Measurements from ENCODE around the gene WWOX. TPM values are rescaled to one million over a fixed set of nuclear protein-coding genes. Genes with fewer than 3 reads are reported as not detected.

WWOX gene
- total and polyA plus RNA-seq, 2 of the 13 experiments (the other 11 are each of a cell fraction or from before 2014, with no cell fraction given), result 9.1 to 37.4 TPM

- 97% methylated on average over 8 of the region's 9 CpGs for WGBS (ENCODE audit: low lambda C conversion rate)
- POLR2A ChIA-PET, result no interaction called here
Observed at GRCh38 chr16:78348886-78349285, 249.4 kb downstream of the WWOX start.

More at GRCh38 chr16:78348886-78349285, 249.4 kb downstream of the WWOX start:
- CTCF ChIA-PET (ENCODE audit: low intra/inter-chr PET ratio, low total read pairs), result no interaction called here
- FAIRE-seq (no peak), DNase-seq (ENCODE audit: low spot score) (no peak), ATAC-seq (no peak)
- in situ Hi-C loops (cut with HindIII; ENCODE audit: extremely low pct_ligation_motif_present, low pct_unique_long_range_greater_than_20kb), result no loop called here
- Histone ChIP-seq H3K4me2 (ENCODE audit: low read depth, low read length) (no peak overlapping the region), H4K20me1 (ENCODE audit: insufficient read depth, low read length) (no peaks in the 10 kb centered on the region), H3K27ac (ENCODE audit: extremely low read length, insufficient read depth, low read length) (no peak overlapping the region), H3K9ac (ENCODE audit: insufficient read depth, low read depth, low read length) (no peak overlapping the region), H3K27me3 (ENCODE audit: control insufficient read depth in 1 of 2, insufficient read depth in 2 of 2, low read length in 2 of 2) (no peaks in the 10 kb centered on the region), H3K4me1 (ENCODE audit: insufficient read depth, low read length) (no peaks in the 10 kb centered on the region), H3K4me3 (replicated peaks in 1 of 3; ENCODE audit: insufficient read depth in 1 of 3, low read depth in 2 of 3, low read length in 3 of 3) (no peak overlapping the region), H2AFZ (ENCODE audit: low read length) (no peak overlapping the region), H3K79me2 (ENCODE audit: insufficient read depth, low read length) (no peaks in the 10 kb centered on the region), H3K36me3 (replicated peaks in 1 of 2; ENCODE audit: control insufficient read depth in 1 of 2, insufficient read depth in 2 of 2, low read length in 2 of 2) (no peaks in the 10 kb centered on the region), H3K9me3 (ENCODE audit: low read length) (no peaks in the 10 kb centered on the region)
- TF ChIP-seq RNF2 (conservative IDR thresholded peaks at IDR 0.05; ENCODE audit: low read depth) (no peak), MBD4 (IDR thresholded peaks at IDR 0.05; ENCODE audit: borderline replicate concordance, low read length) (no peak), ZNF354B (CRISPR knock-in tag; IDR thresholded peaks at IDR 0.05) (no peak), GPN1 (CRISPR knock-in tag; IDR thresholded peaks at IDR 0.05; ENCODE audit: borderline replicate concordance) (no peak), HDAC2 (CRISPR knock-in tag; IDR thresholded peaks at IDR 0.05) (no peak), ZNF225 (CRISPR knock-in tag; IDR thresholded peaks at IDR 0.05) (no peak), SP4 (CRISPR knock-in tag; IDR thresholded peaks at IDR 0.05) (no peak), NFKBIZ (CRISPR knock-in tag; IDR thresholded peaks at IDR 0.05) (no peak), RAD21 (CRISPR knock-in tag; IDR thresholded peaks at IDR 0.05) (no peak), FOXC1 (CRISPR knock-in tag; IDR thresholded peaks at IDR 0.05; ENCODE audit: borderline replicate concordance) (no peak), NR0B2 (CRISPR knock-in tag; IDR thresholded peaks at IDR 0.05) (no peak), ATF7 (IDR thresholded peaks at IDR 0.05) (no peak), ATF7 (CRISPR knock-in tag; IDR thresholded peaks at IDR 0.05) (no peak), ONECUT2 (CRISPR knock-in tag; IDR thresholded peaks at IDR 0.05) (no peak), CAMTA2 (CRISPR knock-in tag; IDR thresholded peaks at IDR 0.05; ENCODE audit: borderline replicate concordance) (no peak), ARNT2 (CRISPR knock-in tag; IDR thresholded peaks at IDR 0.05; ENCODE audit: low read depth) (no peak), ZNF616 (CRISPR knock-in tag; IDR thresholded peaks at IDR 0.05; ENCODE audit: low read depth) (no peak), YEATS4 (CRISPR knock-in tag; IDR thresholded peaks at IDR 0.05; ENCODE audit: borderline replicate concordance) (no peak)
- TF ChIP-seq, protein P1, sequence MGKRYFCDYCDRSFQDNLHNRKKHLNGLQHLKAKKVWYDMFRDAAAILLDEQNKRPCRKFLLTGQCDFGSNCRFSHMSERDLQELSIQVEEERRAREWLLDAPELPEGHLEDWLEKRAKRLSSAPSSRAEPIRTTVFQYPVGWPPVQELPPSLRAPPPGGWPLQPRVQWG (CRISPR knock-in tag; IDR thresholded peaks at IDR 0.05; ENCODE audit: borderline replicate concordance, low read depth), result no peak
- TF ChIP-seq, protein P2, sequence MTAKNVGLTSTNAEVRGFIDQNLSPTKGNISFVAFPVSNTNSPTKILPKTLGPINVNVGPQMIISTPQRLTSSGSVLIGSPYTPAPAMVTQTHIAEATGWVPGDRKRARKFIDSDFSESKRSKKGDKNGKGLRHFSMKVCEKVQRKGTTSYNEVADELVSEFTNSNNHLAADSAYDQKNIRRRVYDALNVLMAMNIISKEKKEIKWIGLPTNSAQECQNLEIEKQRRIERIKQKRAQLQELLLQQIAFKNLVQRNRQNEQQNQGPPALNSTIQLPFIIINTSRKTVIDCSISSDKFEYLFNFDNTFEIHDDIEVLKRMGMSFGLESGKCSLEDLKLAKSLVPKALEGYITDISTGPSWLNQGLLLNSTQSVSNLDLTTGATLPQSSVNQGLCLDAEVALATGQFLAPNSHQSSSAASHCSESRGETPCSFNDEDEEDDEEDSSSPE (CRISPR knock-in tag; IDR thresholded peaks at IDR 0.05), result no peak
- no TSS peak for BruUV-seq (replicated peaks)
- intact Hi-C loops (cut with micrococcal nuclease; ENCODE audit: unreplicated experiment), result no loop called here
